HCT116 (cell line): ENCODE data around the gene CLCN4. TPM values are rescaled to one million over a fixed set of nuclear protein-coding genes. Genes with fewer than 3 reads are reported as not detected.

ENCODE experiments used
- ATAC-seq: fragments of 200-7000 bp; cut with Tn5 transposase; 2 replicates; pipeline ENCODE4 v1.9.1; 2020; ENCODE audit warnings: mild to moderate bottlenecking, moderate library complexity
- BruUV-seq: library from RNA; stranded (reverse); fragments of 400-500 nt; replicated peaks from 2 replicates; lab custom pipeline; 2021; lab: Mats Ljungman, UMichigan
- CTCF ChIA-PET: fragments of 300-600 bp; sonication (Branson Sonifier 250); formaldehyde crosslinking; loops from one replicate; lab custom pipeline; 2021; ENCODE audit warnings: antibody characterized with exemption; lab: Charles Lee
- POLR2A ChIA-PET: fragments of 300-600, 350-600 bp; sonication (Branson Sonifier 250); formaldehyde crosslinking; loops from one replicate; lab custom pipeline; 2021; ENCODE audit warnings: antibody characterized with exemption; lab: Charles Lee
- RAD21 ChIA-PET, 2 experiments: fragments of 300-600 bp; sonication (Branson Sonifier 250); formaldehyde crosslinking; loops; one replicate each; lab custom pipeline; 2023; ENCODE audit warnings: low total read pairs in 2 of 2; ENCODE audit not compliant: uncharacterized antibody in 2 of 2, unreplicated experiment in 2 of 2, low non-redundant PET in 1 of 2; lab: Charles Lee
- DNase-seq: peaks from one replicate; pipeline ENCODE4 v3.0.0-alpha.2; 2010; ENCODE audit warnings: low read depth, low spot score
- H2AFZ ChIP-seq: fragments of 200-600 bp; shearing (Covaris generic), sonication (generic); 2 replicates; pipeline ENCODE4 v1.6.1; 2017; ENCODE audit warnings: low read depth, mixed run types, mixed read lengths, antibody characterized with exemption, low read length; ENCODE audit not compliant: poor library complexity, severe bottlenecking
- H3K27ac ChIP-seq: 2 replicates; pipeline ENCODE4 v1.5.1; 2012; ENCODE audit warnings: low read depth, low read length
- H3K27me3 ChIP-seq: fragments of 200-600 bp; sonication (generic); 2 replicates; pipeline ENCODE4 v1.6.1; 2016; ENCODE audit warnings: mixed run types, low read length, mixed read lengths; ENCODE audit not compliant: insufficient read depth
- H3K36me3 ChIP-seq, 2 experiments: fragments of 200-500 bp in 1 of 2; fragments of 200-600 bp in 1 of 2; sonication (Bioruptor generic) in 1 of 2; sonication (generic) in 1 of 2; 2 replicates each; pipeline versions ENCODE4 v1.5.1 to v1.6.1; 2014 to 2016; ENCODE audit warnings: low read length in 2 of 2, inconsistent platforms in 1 of 2, mixed read lengths in 1 of 2, mixed run types in 1 of 2; ENCODE audit not compliant: insufficient read depth in 2 of 2, control insufficient read depth in 1 of 2
- H3K4me1 ChIP-seq, 2 experiments: fragments of 200-600 bp in 1 of 2; sonication (generic) in 1 of 2; 2 replicates each; pipeline versions ENCODE4 v1.5.1 to v1.6.1; 2012 to 2017; ENCODE audit warnings: low read length in 2 of 2, inconsistent platforms in 1 of 2, mild to moderate bottlenecking in 1 of 2, mixed read lengths in 1 of 2, mixed run types in 1 of 2, moderate library complexity in 1 of 2; ENCODE audit not compliant: insufficient read depth in 2 of 2, control insufficient read depth in 1 of 2
- H3K4me2 ChIP-seq: fragments of 200-600 bp; sonication (generic); 2 replicates; pipeline ENCODE4 v1.6.1; 2017; ENCODE audit warnings: mixed run types, low read length, mixed read lengths
- H3K4me3 ChIP-seq, 2 experiments: fragments of 200-600 bp in 1 of 2; sonication (generic) in 1 of 2; replicated peaks in 1 of 2; 2 replicates each; pipeline ENCODE4 v1.5.1; 2011 to 2016; ENCODE audit warnings: low read length in 2 of 2, control low read depth in 1 of 2, low read depth in 1 of 2, mild to moderate bottlenecking in 1 of 2, mixed read lengths in 1 of 2, mixed run types in 1 of 2
- H3K79me2 ChIP-seq: fragments of 200-600 bp; sonication (generic); 2 replicates; pipeline ENCODE4 v1.6.1; 2017; ENCODE audit warnings: mild to moderate bottlenecking, mixed run types, low read length, moderate library complexity, mixed read lengths; ENCODE audit not compliant: insufficient read depth
- H3K9ac ChIP-seq: fragments of 200-600 bp; sonication (generic); 2 replicates; pipeline ENCODE4 v1.6.1; 2016; ENCODE audit warnings: low read length, mixed read lengths
- H3K9me2 ChIP-seq: fragments of 200-600 bp; sonication (generic), shearing (Covaris generic); 2 replicates; pipeline ENCODE4 v1.6.1; 2017; ENCODE audit warnings: mixed run types, mild to moderate bottlenecking, moderate library complexity; ENCODE audit not compliant: insufficient read depth
- H3K9me3 ChIP-seq, 2 experiments: fragments of 200-500 bp in 1 of 2; fragments of 200-600 bp in 1 of 2; sonication (Bioruptor generic) in 1 of 2; sonication (generic) in 1 of 2; 2 replicates each; pipeline ENCODE4 v1.6.1; 2014 to 2017; ENCODE audit warnings: low read length in 2 of 2, mixed read lengths in 2 of 2, inconsistent platforms in 1 of 2, low read depth in 1 of 2, mild to moderate bottlenecking in 1 of 2, mixed run types in 1 of 2, moderate library complexity in 1 of 2; ENCODE audit not compliant: control insufficient read depth in 1 of 2, insufficient read depth in 1 of 2
- H4K20me1 ChIP-seq: fragments of 200-600 bp; sonication (generic), shearing (Covaris generic); 2 replicates; pipeline ENCODE4 v1.6.1; 2017; ENCODE audit warnings: mixed run types, mild to moderate bottlenecking, moderate library complexity; ENCODE audit not compliant: insufficient read depth
- ATF3 ChIP-seq: IDR thresholded peaks from 2 replicates; pipeline ENCODE4 v1.6.1; 2012
- CEBPB ChIP-seq: IDR thresholded peaks from 2 replicates; pipeline ENCODE4 v1.6.1; 2012; ENCODE audit warnings: low read depth
- CTCF ChIP-seq, 3 experiments: fragments of 200-600 bp in 1 of 3; sonication (generic) in 1 of 3; IDR thresholded peaks in 2 of 3; conservative IDR thresholded peaks in 1 of 3; 2 replicates each; pipeline ENCODE4 v1.5.1; 2012 to 2017; ENCODE audit warnings: low read depth in 2 of 3, low read length in 2 of 3, antibody characterized with exemption in 1 of 3, borderline replicate concordance in 1 of 3, control low read depth in 1 of 3, mild to moderate bottlenecking in 1 of 3, mixed read lengths in 1 of 3, mixed run types in 1 of 3, moderate library complexity in 1 of 3; ENCODE audit not compliant: insufficient read depth in 1 of 3
- EGR1 ChIP-seq: IDR thresholded peaks from 2 replicates; pipeline ENCODE4 v1.6.1; 2012; ENCODE audit warnings: low read depth
- EZH2 ChIP-seq: fragments of 200-600 bp; sonication (generic); IDR thresholded peaks from 2 replicates; pipeline ENCODE4 v1.6.1; 2017; ENCODE audit warnings: antibody characterized with exemption, mixed run types
- FOSL1 ChIP-seq: IDR thresholded peaks from 2 replicates; pipeline ENCODE4 v1.6.1; 2012; ENCODE audit warnings: low read depth
- JUND ChIP-seq: IDR thresholded peaks from 2 replicates; pipeline ENCODE4 v1.6.1; 2012
- POLR2AphosphoS5 ChIP-seq: IDR thresholded peaks from 2 replicates; pipeline ENCODE4 v1.6.1; 2011; ENCODE audit warnings: mild to moderate bottlenecking, low read depth, low read length, moderate library complexity
- REST ChIP-seq: IDR thresholded peaks from 2 replicates; pipeline ENCODE4 v1.6.1; 2012; ENCODE audit warnings: low read depth
- SIN3A ChIP-seq: IDR thresholded peaks from 2 replicates; pipeline ENCODE4 v1.6.1; 2012; ENCODE audit warnings: low read depth
- TCF7L2 ChIP-seq: IDR thresholded peaks from 2 replicates; pipeline ENCODE4 v1.7.0; 2011; ENCODE audit warnings: borderline replicate concordance, inconsistent platforms; ENCODE audit not compliant: insufficient read depth, insufficient read length; ENCODE audit errors: extremely low read depth
- ZFX ChIP-seq: fragments of 450-650 bp; IDR thresholded peaks from 2 replicates; pipeline ENCODE4 v1.6.1; 2017
- ZNF274 ChIP-seq: fragments of 200-500 bp; sonication (Bioruptor generic); IDR thresholded peaks from 2 replicates; pipeline ENCODE4 v1.6.1; 2014; ENCODE audit warnings: mild to moderate bottlenecking, low read depth, low read length, inconsistent platforms
- intact Hi-C: fragments of 100-400 bp; cut with micrococcal nuclease; formaldehyde crosslinking; loops from 2 replicates; pipeline ENCODE4 v1.10.0; 2022
- total RNA-seq: library from RNA; stranded (reverse); gene quantifications from one replicate; pipeline ENCODE4 v1.2.1, GENCODE V29; 2021; ENCODE audit not compliant: unreplicated experiment

CLCN4 gene
- total RNA-seq, 1 experiment from 2014 or later, result 3.1 TPM

GRCh38 chrX:10107483-10107882 lies 49.3 kb upstream of the CLCN4 start:
- intact Hi-C loops, result no loop called here
- DNase-seq (no peak), ATAC-seq (no peak)
- Histone ChIP-seq H3K36me3 (no peaks in the 10 kb centered on the region), H3K9me3 (no peaks in the 10 kb centered on the region), H3K9ac (no peak overlapping the region), H3K27ac (no peak overlapping the region), H2AFZ (no peak overlapping the region), H3K27me3 (no peaks in the 10 kb centered on the region), H4K20me1 (no peaks in the 10 kb centered on the region), H3K4me2 (no peak overlapping the region), H3K4me1 (no peaks in the 10 kb centered on the region), H3K9me2 (no peaks in the 10 kb centered on the region), H3K79me2 (no peaks in the 10 kb centered on the region), H3K4me3 (no peak overlapping the region)
- RAD21 ChIA-PET, result no interaction called here
- POLR2A ChIA-PET, result no interaction called here
- no peak for TF ChIP-seq POLR2AphosphoS5
- no peak for TF ChIP-seq ZNF274
- TF ChIP-seq JUND, result no peak
- TF ChIP-seq CEBPB, result no peak
- no peak for TF ChIP-seq SIN3A
- TF ChIP-seq REST, result no peak
- TF ChIP-seq EZH2, result no peak
- BruUV-seq, result no TSS peak
- CTCF ChIA-PET, result no interaction called here

- no peak overlapping the region for H2AFZ ChIP-seq
- H3K79me2 ChIP-seq, result no peaks in the 10 kb centered on the region
- DNase-seq, result no peak
- CTCF ChIA-PET, result no interaction called here
- H3K4me3 ChIP-seq, result no peak overlapping the region
- H4K20me1 ChIP-seq, result no peaks in the 10 kb centered on the region
- intact Hi-C loops, result no loop called here
- H3K36me3 ChIP-seq, result no peaks in the 10 kb centered on the region
- no TSS peak for BruUV-seq
- ATAC-seq, result no peak
- H3K9ac ChIP-seq, result no peak overlapping the region
- POLR2A ChIA-PET, result no interaction called here
- no peak for TF ChIP-seq ZFX
- no peak for TF ChIP-seq ZNF274
- TF ChIP-seq TCF7L2, result no peak
- no peak for TF ChIP-seq EGR1
- no peak for TF ChIP-seq FOSL1
- no peak for TF ChIP-seq CTCF (IDR thresholded peaks at IDR 0.05 in 2 of 3, conservative IDR thresholded peaks at IDR 0.05 in 1 of 3; ENCODE audit: borderline replicate concordance in 1 of 3, insufficient read depth in 1 of 3, low read depth in 2 of 3, low read length in 2 of 3)
- TF ChIP-seq ATF3, result no peak
- TF ChIP-seq, all 23 proteins: peak for 0
- Histone ChIP-seq H3K9me3 (no peaks in the 10 kb centered on the region), H3K4me2 (no peak overlapping the region), H3K27ac (no peak overlapping the region), H3K4me1 (no peaks in the 10 kb centered on the region), H3K27me3 (no peaks in the 10 kb centered on the region), H3K9me2 (no peaks in the 10 kb centered on the region)
- RAD21 ChIA-PET, result no interaction called here
Measured at GRCh38 chrX:10108288-10108687, 48.5 kb upstream of the CLCN4 start.
